ENCODE measurements around the gene ZC3HAV1.

DNA sequence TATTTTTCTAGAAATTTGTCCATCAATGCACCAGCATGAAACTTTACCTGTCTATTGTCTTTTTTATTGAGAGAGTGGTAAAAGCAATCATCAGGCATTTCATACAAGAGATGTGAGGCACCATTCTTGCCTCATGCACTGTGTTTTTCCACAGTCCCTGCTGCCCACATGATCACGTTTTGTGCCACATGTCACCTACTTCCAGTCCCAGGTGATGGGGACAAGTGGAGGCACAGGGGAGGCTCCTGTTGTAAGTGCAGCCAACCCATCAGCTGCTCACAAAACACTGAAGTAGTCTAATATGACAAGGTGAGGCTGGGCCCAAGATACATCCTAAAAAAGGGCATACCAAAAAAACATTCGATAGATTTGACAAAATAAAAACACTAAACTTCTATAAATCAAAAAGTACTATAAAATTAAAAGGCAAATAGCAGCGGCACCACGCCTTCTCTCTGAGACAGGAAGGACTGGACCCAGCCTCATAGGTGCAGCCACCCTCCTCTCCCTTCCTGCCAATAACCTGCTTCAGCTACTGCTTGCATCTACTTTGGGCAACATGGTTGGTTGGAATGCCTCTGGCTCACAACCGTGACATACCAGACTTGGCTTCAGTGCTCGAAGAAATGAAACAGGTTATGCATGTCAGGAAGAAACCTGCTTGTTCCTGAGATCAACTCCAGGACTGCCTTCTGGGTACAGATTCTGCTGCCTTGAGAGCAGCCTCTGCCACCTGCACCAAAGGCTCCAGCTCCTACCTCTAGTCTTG lies 76.0 kb downstream of the ZC3HAV1 start:
- TF ChIP-seq POLR2A (IDR thresholded peaks at IDR 0.05) (no peak), EP300 (IDR thresholded peaks at IDR 0.05) (no peak), POLR2AphosphoS5 (IDR thresholded peaks at IDR 0.05) (no peak)
- TF ChIP-seq, protein P1, sequence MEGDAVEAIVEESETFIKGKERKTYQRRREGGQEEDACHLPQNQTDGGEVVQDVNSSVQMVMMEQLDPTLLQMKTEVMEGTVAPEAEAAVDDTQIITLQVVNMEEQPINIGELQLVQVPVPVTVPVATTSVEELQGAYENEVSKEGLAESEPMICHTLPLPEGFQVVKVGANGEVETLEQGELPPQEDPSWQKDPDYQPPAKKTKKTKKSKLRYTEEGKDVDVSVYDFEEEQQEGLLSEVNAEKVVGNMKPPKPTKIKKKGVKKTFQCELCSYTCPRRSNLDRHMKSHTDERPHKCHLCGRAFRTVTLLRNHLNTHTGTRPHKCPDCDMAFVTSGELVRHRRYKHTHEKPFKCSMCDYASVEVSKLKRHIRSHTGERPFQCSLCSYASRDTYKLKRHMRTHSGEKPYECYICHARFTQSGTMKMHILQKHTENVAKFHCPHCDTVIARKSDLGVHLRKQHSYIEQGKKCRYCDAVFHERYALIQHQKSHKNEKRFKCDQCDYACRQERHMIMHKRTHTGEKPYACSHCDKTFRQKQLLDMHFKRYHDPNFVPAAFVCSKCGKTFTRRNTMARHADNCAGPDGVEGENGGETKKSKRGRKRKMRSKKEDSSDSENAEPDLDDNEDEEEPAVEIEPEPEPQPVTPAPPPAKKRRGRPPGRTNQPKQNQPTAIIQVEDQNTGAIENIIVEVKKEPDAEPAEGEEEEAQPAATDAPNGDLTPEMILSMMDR (IDR thresholded peaks at IDR 0.05), result no peak

All from upper lobe of left lung (tissue), 4 donors.